SKM-1 treated with dmso at 0.1 percent for 144 hours (cell line): ENCODE measurements around the gene AMBP.

Experiments
- DNase-seq: peaks from one replicate; lab custom pipeline; 2025; ENCODE audit not compliant: unreplicated experiment; lab: John Stamatoyannopoulos, UW

AMBP gene

GRCh38 chr9:114012126-114012525 lies 66.0 kb downstream of the AMBP start:
- no peak for DNase-seq

- DNase-seq, result no peak
Measured at GRCh38 chr9:114011313-114011712, 66.8 kb downstream of the AMBP start.
